ENCODE measurements around the gene CD80.

GRCh38 chr3:119483101-119483500, 76.3 kb downstream of the CD80 start:
- TF ChIP-seq CTCF (IDR thresholded peaks at IDR 0.05; ENCODE audit: control extremely low read depth in 1 of 3, insufficient read depth in 1 of 3, low read depth in 1 of 3, low read length in 3 of 3) (no peak), MAX (IDR thresholded peaks at IDR 0.05) (no peak), POLR2AphosphoS5 (IDR thresholded peaks at IDR 0.05; ENCODE audit: low read depth, low read length) (no peak), SIN3A (conservative IDR thresholded peaks at IDR 0.05 in 1 of 2, IDR thresholded peaks at IDR 0.05 in 1 of 2; ENCODE audit: low read depth in 1 of 2, low read length in 2 of 2) (no peak), ATF2 (IDR thresholded peaks at IDR 0.05; ENCODE audit: low read length) (no peak)
